Loucy (cell line): Measurements from ENCODE around the gene SPIN3.

Source experiments
- H2AFZ ChIP-seq: fragments of 200-600 bp; sonication (generic); 2 replicates; pipeline ENCODE4 v1.6.0; 2016; ENCODE audit warnings: antibody characterized with exemption, mild to moderate bottlenecking, low read length, moderate library complexity
- H3F3A ChIP-seq: fragments of 200-600 bp; 2 replicates; pipeline ENCODE4 v1.6.0; 2016; ENCODE audit warnings: antibody characterized with exemption, low read depth, mild to moderate bottlenecking
- H3K27me3 ChIP-seq: fragments of 200-600 bp; sonication (generic); 2 replicates; pipeline ENCODE4 v1.6.1; 2014; ENCODE audit warnings: low read length, mild to moderate bottlenecking; ENCODE audit not compliant: insufficient read depth, poor library complexity, severe bottlenecking
- H3K36me3 ChIP-seq: fragments of 200-600 bp; sonication (generic); 2 replicates; pipeline ENCODE4 v1.6.1; 2016; ENCODE audit warnings: low read length; ENCODE audit not compliant: insufficient read depth
- H3K4me1 ChIP-seq: fragments of 200-600 bp; sonication (generic); 2 replicates; pipeline ENCODE4 v1.5.1; 2014; ENCODE audit warnings: low read length, mild to moderate bottlenecking; ENCODE audit not compliant: insufficient read depth, poor library complexity, severe bottlenecking
- H3K4me2 ChIP-seq: fragments of 200-600 bp; sonication (generic); 2 replicates; pipeline ENCODE4 v1.6.0; 2014; ENCODE audit warnings: antibody characterized with exemption, low read length, low read depth, mild to moderate bottlenecking; ENCODE audit not compliant: poor library complexity, severe bottlenecking
- H3K4me3 ChIP-seq: fragments of 200-600 bp; sonication (generic); 2 replicates; pipeline ENCODE4 v1.5.1; 2014; ENCODE audit warnings: low read length, mild to moderate bottlenecking, mixed read lengths; ENCODE audit not compliant: poor library complexity, severe bottlenecking
- H3K79me2 ChIP-seq: fragments of 200-600 bp; sonication (generic); 2 replicates; pipeline ENCODE4 v1.6.1; 2014; ENCODE audit warnings: low read length; ENCODE audit not compliant: insufficient read depth
- H3K9ac ChIP-seq: fragments of 200-600 bp; sonication (generic); 2 replicates; pipeline ENCODE4 v1.6.0; 2014; ENCODE audit warnings: mild to moderate bottlenecking, low read depth, low read length, moderate library complexity; ENCODE audit not compliant: poor library complexity, severe bottlenecking
- H3K9me2 ChIP-seq: fragments of 200-600 bp; sonication (generic); replicated peaks from 2 replicates; pipeline ENCODE4 v1.6.1; 2016; ENCODE audit warnings: low read depth, low read length, mixed read lengths
- H3K9me3 ChIP-seq: fragments of 200-600 bp; sonication (generic); 2 replicates; pipeline ENCODE4 v1.6.1; 2014; ENCODE audit warnings: mild to moderate bottlenecking, antibody characterized with exemption, low read length, low read depth; ENCODE audit not compliant: insufficient read depth
- H4K20me1 ChIP-seq: fragments of 200-600 bp; sonication (generic); 2 replicates; pipeline ENCODE4 v1.6.0; 2014; ENCODE audit warnings: antibody characterized with exemption, low read length, mild to moderate bottlenecking; ENCODE audit not compliant: insufficient read depth, poor library complexity, severe bottlenecking
- CTCF ChIP-seq: fragments of 200-600 bp; sonication (generic); conservative IDR thresholded peaks from 2 replicates; pipeline ENCODE4 v1.5.1; 2014; ENCODE audit warnings: mild to moderate bottlenecking, antibody characterized with exemption, low read length
- EZH2phosphoT487 ChIP-seq: fragments of 200-600 bp; IDR thresholded peaks from 2 replicates; pipeline ENCODE4 v1.6.1; 2018; ENCODE audit warnings: antibody characterized with exemption, mild to moderate bottlenecking, moderate library complexity, borderline replicate concordance

The SPIN3 gene

GRCh38 chrX:56987741-56988140 is 7.6 kb downstream of the SPIN3 start:
- no peaks in the 10 kb centered on the region for H3K36me3 ChIP-seq

GRCh38 chrX:56986138-56986537 is 9.2 kb downstream of the SPIN3 start:
- H3K27me3 ChIP-seq = no peaks in the 10 kb centered on the region
- no peaks in the 10 kb centered on the region for H4K20me1 ChIP-seq
- no peaks in the 10 kb centered on the region for H3K9me3 ChIP-seq
- H3K9ac ChIP-seq = no peak overlapping the region
- no peak for TF ChIP-seq CTCF
- TF ChIP-seq EZH2phosphoT487 = no peak
- H3K79me2 ChIP-seq = no peaks in the 10 kb centered on the region
- no peaks in the 10 kb centered on the region for H3K36me3 ChIP-seq
- H3K4me3 ChIP-seq = no peak overlapping the region
- H3K9me2 ChIP-seq = no peaks in the 10 kb centered on the region
- no peaks in the 10 kb centered on the region for H3F3A ChIP-seq
- peaks cover 5% of the 10 kb centered on the region for H3K4me1 ChIP-seq
- no peak overlapping the region for H2AFZ ChIP-seq
- H3K4me2 ChIP-seq = no peak overlapping the region

More at GRCh38 chrX:56987741-56988140, 7.6 kb downstream of the SPIN3 start:
- Histone ChIP-seq H3K4me3 (no peak overlapping the region), H3K4me1 (peaks cover 5% of the 10 kb centered on the region), H3F3A (no peaks in the 10 kb centered on the region), H4K20me1 (no peaks in the 10 kb centered on the region), H3K27me3 (no peaks in the 10 kb centered on the region), H3K9ac (no peak overlapping the region), H2AFZ (no peak overlapping the region), H3K9me3 (no peaks in the 10 kb centered on the region), H3K4me2 (no peak overlapping the region), H3K9me2 (no peaks in the 10 kb centered on the region), H3K79me2 (no peaks in the 10 kb centered on the region)
- no peak for TF ChIP-seq EZH2phosphoT487
- no peak for TF ChIP-seq CTCF

GRCh38 chrX:56978172-56978571 is 17.2 kb downstream of the SPIN3 start:
- H3F3A ChIP-seq = no peaks in the 10 kb centered on the region
- no peaks in the 10 kb centered on the region for H3K4me1 ChIP-seq
- H4K20me1 ChIP-seq = no peaks in the 10 kb centered on the region
- no peaks in the 10 kb centered on the region for H3K27me3 ChIP-seq
- H3K9ac ChIP-seq = no peak overlapping the region
- no peak overlapping the region for H2AFZ ChIP-seq
- no peaks in the 10 kb centered on the region for H3K36me3 ChIP-seq
- no peaks in the 10 kb centered on the region for H3K9me3 ChIP-seq
- H3K4me2 ChIP-seq = no peak overlapping the region
- no peaks in the 10 kb centered on the region for H3K9me2 ChIP-seq
- TF ChIP-seq EZH2phosphoT487 (no peak), CTCF (peak; percentile 57)
- no peak overlapping the region for H3K4me3 ChIP-seq
- H3K79me2 ChIP-seq = no peaks in the 10 kb centered on the region
